Erythroblast (primary cell): Measurements from ENCODE around the gene ABCA3.

Experiments used
- GATA1 ChIP-seq: IDR thresholded peaks from 2 replicates; pipeline ENCODE4 v1.6.1; 2011; ENCODE audit warnings: low read depth, mild to moderate bottlenecking, control low read depth, low read length, moderate library complexity
- POLR2A ChIP-seq: IDR thresholded peaks from 2 replicates; pipeline ENCODE4 v1.6.1; 2011; ENCODE audit warnings: mild to moderate bottlenecking, low read length

DNA sequence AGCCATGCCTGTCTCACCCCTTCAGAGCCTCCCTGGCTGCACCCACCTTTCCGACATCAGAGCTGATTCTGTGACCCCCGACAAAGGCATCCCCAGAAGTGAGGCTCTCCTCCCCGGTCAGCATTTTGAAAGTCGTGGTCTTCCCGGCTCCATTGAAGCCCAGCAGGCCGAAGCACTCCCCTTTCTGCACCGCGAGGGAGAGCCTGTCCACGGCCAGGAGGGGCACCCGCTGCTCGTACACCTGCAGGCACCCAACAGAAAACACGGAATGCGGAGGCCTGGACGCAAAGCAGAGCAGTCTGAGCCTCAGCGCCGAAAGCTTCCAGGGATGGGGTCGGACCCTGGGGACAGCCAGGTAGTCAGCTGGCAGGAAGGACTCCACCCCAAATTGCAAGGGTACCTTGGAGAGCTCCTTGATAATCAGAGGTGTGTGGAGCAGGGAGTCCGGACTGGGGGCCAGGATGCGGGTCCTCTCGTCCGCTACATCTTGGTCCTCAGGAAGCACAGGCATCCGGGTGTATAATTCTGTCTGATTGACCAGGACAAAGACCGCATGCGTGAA, 59.5 kb downstream of the ABCA3 start:
- no peak for TF ChIP-seq POLR2A
- no peak for TF ChIP-seq GATA1
